ENCODE results near the gene EMP3. TPM values are rescaled to one million over a fixed set of nuclear protein-coding genes. Genes with fewer than 3 reads are reported as not detected.

EMP3 gene
- total RNA-seq, 1 experiment from 2014 or later = 171 TPM

GRCh38 chr19:48302600-48302959, 22.8 kb upstream of the EMP3 start:
- H3K36me3 ChIP-seq (ENCODE audit: control insufficient read depth, insufficient read depth, low read length) = no peaks in the 10 kb centered on the region
- intact Hi-C loops (cut with micrococcal nuclease; ENCODE audit: unreplicated experiment) = no loop called here
- DNase-seq (ENCODE audit: low read depth, low spot score) (no peak), ATAC-seq (no peak)
- BruUV-seq (replicated peaks) = no TSS peak
- H3K4me1 ChIP-seq (ENCODE audit: control insufficient read depth, insufficient read depth, low read length) = no peaks in the 10 kb centered on the region
- H3K27me3 ChIP-seq (ENCODE audit: control insufficient read depth, insufficient read depth, low read length) = no peaks in the 10 kb centered on the region
- CTCF ChIA-PET = no interaction called here
- in situ Hi-C loops (cut with HindIII; ENCODE audit: low pct_unique_long_range_greater_than_20kb, low sequenced_read_pairs) = no loop called here
- POLR2A ChIA-PET = no interaction called here
- no peaks in the 10 kb centered on the region for H3K9me3 ChIP-seq (ENCODE audit: control insufficient read depth, insufficient read depth, low read depth, low read length)
- no peak overlapping the region for H3K4me3 ChIP-seq (ENCODE audit: low read depth in 2 of 2, low read length in 2 of 2)
- no peak for TF ChIP-seq REST (IDR thresholded peaks at IDR 0.05; ENCODE audit: insufficient read depth in 1 of 2, low read depth in 2 of 2, low read length in 1 of 2)
- no peak for TF ChIP-seq CTCF (IDR thresholded peaks at IDR 0.05)
- TF ChIP-seq POLR2AphosphoS5 (IDR thresholded peaks at IDR 0.05; ENCODE audit: low read depth, low read length) = no peak
- TF ChIP-seq SIN3A (IDR thresholded peaks at IDR 0.05; ENCODE audit: borderline replicate concordance, insufficient read depth, low read depth, low read length) = no peak
- no peak for TF ChIP-seq TCF7L2 (IDR thresholded peaks at IDR 0.05; ENCODE audit: low read depth, low read length)
- no peak overlapping the region for H3K27ac ChIP-seq (ENCODE audit: low read length)

GRCh38 chr19:48303367-48303766, 22.0 kb upstream of the EMP3 start:
- H3K9me3 ChIP-seq (ENCODE audit: control insufficient read depth, insufficient read depth, low read depth, low read length) = no peaks in the 10 kb centered on the region
- CTCF ChIA-PET = no interaction called here
- H3K27ac ChIP-seq (ENCODE audit: low read length) = no peak overlapping the region
- BruUV-seq (replicated peaks) = no TSS peak
- H3K4me3 ChIP-seq (ENCODE audit: low read depth in 2 of 2, low read length in 2 of 2) = no peak overlapping the region
- no peaks in the 10 kb centered on the region for H3K27me3 ChIP-seq (ENCODE audit: control insufficient read depth, insufficient read depth, low read length)
- in situ Hi-C loops (cut with HindIII; ENCODE audit: low pct_unique_long_range_greater_than_20kb, low sequenced_read_pairs) (no loop called here), intact Hi-C loops (cut with micrococcal nuclease; ENCODE audit: unreplicated experiment) (no loop called here)
- ATAC-seq (no peak), DNase-seq (ENCODE audit: low read depth, low spot score) (no peak)
- no peaks in the 10 kb centered on the region for H3K36me3 ChIP-seq (ENCODE audit: control insufficient read depth, insufficient read depth, low read length)
- no peaks in the 10 kb centered on the region for H3K4me1 ChIP-seq (ENCODE audit: control insufficient read depth, insufficient read depth, low read length)
- POLR2A ChIA-PET = no interaction called here
- TF ChIP-seq TCF7L2 (IDR thresholded peaks at IDR 0.05; ENCODE audit: low read depth, low read length) (no peak), CTCF (IDR thresholded peaks at IDR 0.05) (no peak), REST (IDR thresholded peaks at IDR 0.05; ENCODE audit: insufficient read depth in 1 of 2, low read depth in 2 of 2, low read length in 1 of 2) (no peak), POLR2AphosphoS5 (IDR thresholded peaks at IDR 0.05; ENCODE audit: low read depth, low read length) (no peak)
